Common myeloid progenitor, CD34-positive (primary cell): ENCODE results near the gene SNX21. TPM values are rescaled to one million over a fixed set of nuclear protein-coding genes. Genes with fewer than 3 reads are reported as not detected.
"Not testable (repeated sequence)": the region's sequence is repeated elsewhere in the genome, so short reads cannot be mapped to it uniquely, and the experiment has no call there.

Source experiments
- CTCF ChIA-PET: fragments of 350-600 bp; sonication (Branson Sonifier 250); formaldehyde crosslinking; loops from one replicate; lab custom pipeline; 2021; ENCODE audit warnings: antibody characterized with exemption; lab: Charles Lee
- POLR2A ChIA-PET: fragments of 350-600 bp; sonication (Branson Sonifier 250); formaldehyde crosslinking; loops from one replicate; lab custom pipeline; 2021; ENCODE audit warnings: antibody characterized with exemption; lab: Charles Lee
- DNase-seq, 3 donors: peaks; one replicate each; pipeline versions ENCODE4 v3.0.0 to v3.0.0-alpha.2; 2013
- H3K27ac ChIP-seq, 2 experiments: 1 replicate in 1 of 2; 2 replicates in 1 of 2; pipeline ENCODE4 v1.7.0; 2013; ENCODE audit warnings: inconsistent platforms in 2 of 2, low read length in 2 of 2, mild to moderate bottlenecking in 2 of 2, low read depth in 1 of 2, moderate library complexity in 1 of 2; ENCODE audit not compliant: severe bottlenecking in 2 of 2, insufficient read depth in 1 of 2, poor library complexity in 1 of 2
- H3K27me3 ChIP-seq, 5 experiments: replicated peaks in 2 of 5; 1 replicate in 3 of 5; 2 replicates in 2 of 5; pipeline versions ENCODE4 v1.6.1 to v1.7.0; 2013; ENCODE audit warnings: low read length in 4 of 5, mild to moderate bottlenecking in 2 of 5, moderate library complexity in 2 of 5, inconsistent platforms in 1 of 5; ENCODE audit not compliant: insufficient read depth in 5 of 5, control insufficient read depth in 4 of 5
- H3K36me3 ChIP-seq, 4 experiments: 1 replicate in 2 of 4; 2 replicates in 2 of 4; pipeline versions ENCODE4 v1.6.1 to v1.7.0; 2013; ENCODE audit warnings: low read length in 3 of 4, control low read depth in 1 of 4, mild to moderate bottlenecking in 1 of 4; ENCODE audit not compliant: control insufficient read depth in 4 of 4, insufficient read depth in 4 of 4
- H3K4me1 ChIP-seq, 4 experiments: 1 replicate in 3 of 4; 2 replicates in 1 of 4; pipeline versions ENCODE4 v1.6.1 to v1.7.1; 2013; ENCODE audit warnings: low read length in 3 of 4, mild to moderate bottlenecking in 3 of 4, control low read depth in 1 of 4, inconsistent platforms in 1 of 4, moderate library complexity in 1 of 4; ENCODE audit not compliant: control insufficient read depth in 4 of 4, insufficient read depth in 4 of 4; ENCODE audit errors: control extremely low read depth in 1 of 4
- H3K4me3 ChIP-seq, 7 experiments: 1 replicate in 4 of 7; 2 replicates in 3 of 7; pipeline versions ENCODE4 v1.5.1 to v1.7.0; 2013; ENCODE audit warnings: mild to moderate bottlenecking in 7 of 7, low read length in 6 of 7, moderate library complexity in 6 of 7, inconsistent platforms in 2 of 7, low read depth in 2 of 7, control low read depth in 1 of 7; ENCODE audit not compliant: insufficient read depth in 4 of 7, control insufficient read depth in 1 of 7; ENCODE audit errors: extremely low read depth in 1 of 7
- H3K9me3 ChIP-seq, 5 experiments: 1 replicate in 4 of 5; 2 replicates in 1 of 5; pipeline versions ENCODE4 v1.6.1 to v1.7.1; 2013; ENCODE audit warnings: low read length in 4 of 5, mild to moderate bottlenecking in 2 of 5, inconsistent platforms in 1 of 5, low read depth in 1 of 5, moderate library complexity in 1 of 5; ENCODE audit not compliant: control insufficient read depth in 4 of 5, insufficient read depth in 2 of 5; ENCODE audit errors: control extremely low read depth in 1 of 5
- WGBS: methylation state at CpG from one replicate; pipeline ENCODE4 v1.1.5; 2013; ENCODE audit not compliant: insufficient coverage; 5-methylcytosine and 5-hydroxymethylcytosine counted together
- polyA plus RNA-seq: library from polyadenylated mRNA; unstranded; fragments of 120-200 nt; gene quantifications from one replicate; pipeline ENCODE4 v1.2.1, GENCODE V29; 2013

Gene SNX21
- 5.8 TPM for polyA plus RNA-seq

GRCh38 chr20:45833030-45833882, at the start of gene SNX21:
Gene SNX21 (plus strand): TSS chr20:45833799. CDS start chr20:45833920, 121 bp downstream.
- Histone ChIP-seq H3K27ac (no peak within 1 kb of the TSS), H3K4me1 (peaks cover 3 to 38% (median 22%) of the 10 kb centered on the region in 4 experiments), H3K27me3 (peaks cover 0 to 3% (median 0%) of the 10 kb centered on the region in 5 experiments), H3K4me3 (peak within 1 kb of the TSS; percentile 56 to 81 (median 68)), H3K36me3 (peaks cover 0 to 2% (median 0%) of the 10 kb centered on the region in 4 experiments), H3K9me3 (no peaks in the 10 kb centered on the region)
- WGBS = 10% methylated on average over 19 of the region's 35 CpGs
- DNase-seq = peak; percentile 42 to 88 (median 46)
- ChIA-PET CTCF (interaction anchor here (0.9 to 2.5 kb wide), 3 partner anchors 11 to 136 kb away, joined by 3 to 9 read pairs (median 3); no protein-coding TSS in a partner anchor), POLR2A (interaction anchor here (0.6 kb wide), 1 partner anchor 167 kb away, joined by 3 read pairs; no protein-coding TSS in a partner anchor)

- ChIA-PET CTCF (interaction anchor here (0.9 to 1.7 kb wide), 2 partner anchors 10 kb away, joined by 3 to 5 read pairs; no protein-coding TSS in a partner anchor), POLR2A (no interaction called here)
- no peaks in the 10 kb centered on the region for H3K36me3 ChIP-seq
- no peak for DNase-seq
- H3K27ac ChIP-seq = no peak overlapping the region
- no peaks in the 10 kb centered on the region for H3K27me3 ChIP-seq
- peaks cover 0 to 17% (median 12%) of the 10 kb centered on the region in 4 experiments for H3K4me1 ChIP-seq
- 100% methylated on average over 1 of the region's 3 CpGs for WGBS
- no peaks in the 10 kb centered on the region for H3K9me3 ChIP-seq
- H3K4me3 ChIP-seq = no peak overlapping the region
These were observed 45.2 kb upstream of the SNX21 start for GRCh38 chr20:45788351-45788750.

- Histone ChIP-seq H3K36me3 (peaks cover 18 to 32% (median 27%) of the 10 kb centered on the region in 4 experiments), H3K27me3 (no peaks in the 10 kb centered on the region), H3K9me3 (no peaks in the 10 kb centered on the region), H3K4me3 (peak overlapping the region; percentile 60 to 96 (median 91)), H3K4me1 (peaks cover 0 to 13% (median 12%) of the 10 kb centered on the region in 4 experiments), H3K27ac (peak overlapping the region; percentile 93 to 97)
- peak in 2 of 3 donors; percentile 46 to 60 for DNase-seq
- 2% methylated on average over 7 of the region's 19 CpGs for WGBS
- CTCF ChIA-PET = interaction anchor here (1.2 kb wide), 1 partner anchor 9 kb away, joined by 3 read pairs; no protein-coding TSS in a partner anchor
- POLR2A ChIA-PET = interaction anchor here (0.7 to 1.1 kb wide), 2 partner anchors 9 to 21 kb away, joined by 3 read pairs; no protein-coding TSS in a partner anchor
These were observed 41.1 kb upstream of the SNX21 start for GRCh38 chr20:45792317-45793118.

GRCh38 chr20:45796337-45797065, 37.1 kb upstream of the SNX21 start:
- Histone ChIP-seq H3K27ac (no peak overlapping the region), H3K9me3 (no peaks in the 10 kb centered on the region), H3K36me3 (peaks cover 18 to 41% (median 34%) of the 10 kb centered on the region in 4 experiments), H3K27me3 (no peaks in the 10 kb centered on the region), H3K4me3 (no peak overlapping the region), H3K4me1 (peaks cover 0 to 18% (median 12%) of the 10 kb centered on the region in 4 experiments)
- POLR2A ChIA-PET = no interaction called here
- 97% methylated on average over 11 of the region's 11 CpGs for WGBS
- no peak for DNase-seq
- CTCF ChIA-PET = interaction anchor here (0.7 to 1.0 kb wide), 4 partner anchors 13 to 140 kb away, joined by 3 read pairs; no protein-coding TSS in a partner anchor

- CTCF ChIA-PET, H3K4me3 ChIP-seq, H3K27ac ChIP-seq, H3K9me3 ChIP-seq, H3K27me3 ChIP-seq, POLR2A ChIA-PET, DNase-seq: not testable (repeated sequence)
- Histone ChIP-seq H3K4me1 (peaks cover 0 to 13% (median 6%) of the 10 kb centered on the region in 4 experiments), H3K36me3 (peaks cover 22 to 51% (median 44%) of the 10 kb centered on the region in 4 experiments)
- WGBS = no CpG with 5 or more reads among the region's 1 CpG
These were observed 36.1 kb upstream of the SNX21 start for GRCh38 chr20:45797510-45797909.

GRCh38 chr20:45797955-45798354, 35.6 kb upstream of the SNX21 start:
- H3K4me3 ChIP-seq, DNase-seq, H3K9me3 ChIP-seq, H3K4me1 ChIP-seq, H3K27ac ChIP-seq, POLR2A ChIA-PET, H3K27me3 ChIP-seq: not testable (repeated sequence)
- WGBS = no CpG with 5 or more reads among the region's 3 CpGs
- peaks cover 24 to 55% (median 49%) of the 10 kb centered on the region in 4 experiments for H3K36me3 ChIP-seq
- CTCF ChIA-PET = interaction anchor here (1.0 to 3.6 kb wide), 9 partner anchors 9 to 171 kb away, joined by 3 to 41 read pairs (median 9); partner anchors contain the start of gene UBE2C
